Endothelial cell of umbilical vein (primary cell): Measurements from ENCODE around the gene CREBZF.
A peak's percentile ranks its signal among the peaks of the same experiment; 100 is the strongest.

Experiments used
- EZH2 ChIP-seq: IDR thresholded peaks from 2 replicates; pipeline ENCODE4 v1.6.1; 2012; ENCODE audit warnings: borderline replicate concordance, low read depth, mild to moderate bottlenecking, moderate library complexity, low read length, inconsistent platforms; ENCODE audit not compliant: severe bottlenecking
- MYC ChIP-seq: IDR thresholded peaks from one replicate; pipeline ENCODE4 v1.6.1; 2011; ENCODE audit warnings: mild to moderate bottlenecking, low read depth, low read length
- POLR2A ChIP-seq: IDR thresholded peaks from 2 replicates; pipeline ENCODE4 v1.6.1; 2012; ENCODE audit warnings: low read depth, mild to moderate bottlenecking, control low read depth, low read length
- TF ChIP-seq, protein P1 (sequence below), 2 donors: IDR thresholded peaks; 1 replicate in 1 of 2; 2 replicates in 1 of 2; pipeline ENCODE4 v1.5.1; 2011; ENCODE audit warnings: low read length in 2 of 2, mild to moderate bottlenecking in 2 of 2, moderate library complexity in 2 of 2, control low read depth in 1 of 2, inconsistent platforms in 1 of 2, low read depth in 1 of 2; ENCODE audit not compliant: insufficient read depth in 1 of 2; ENCODE audit errors: extremely low read depth in 1 of 2

DNA sequence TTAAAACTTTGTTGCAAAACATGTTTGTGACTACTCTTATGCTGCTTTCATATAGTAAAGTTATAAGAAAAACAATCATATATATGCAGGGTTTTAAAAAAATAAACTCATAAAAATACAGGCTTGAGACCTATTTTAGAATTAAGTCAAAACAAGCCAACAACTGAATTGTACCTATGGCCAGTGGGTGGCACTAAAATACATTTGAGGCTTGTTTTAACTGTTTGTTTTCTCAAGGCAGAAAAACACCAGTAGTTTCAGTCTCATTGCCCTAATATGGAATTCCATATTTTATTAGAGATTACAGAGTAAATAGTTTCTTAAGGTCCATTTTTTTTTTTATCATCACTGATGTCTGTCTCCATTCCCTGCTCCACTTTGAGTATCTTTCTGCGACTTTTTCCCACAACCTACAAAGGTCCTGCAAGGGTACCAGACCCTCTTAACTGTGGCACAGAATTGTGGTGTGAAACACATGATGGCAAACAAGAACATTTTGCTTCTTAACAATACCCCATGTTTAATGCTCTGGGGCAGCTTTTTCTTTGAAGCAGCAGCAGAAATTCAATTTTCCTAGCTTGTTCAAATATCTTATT is 29.6 kb upstream of the CREBZF start:
- no peak for TF ChIP-seq MYC
- no peak for TF ChIP-seq EZH2
- no peak for TF ChIP-seq POLR2A
- TF ChIP-seq, protein P1, sequence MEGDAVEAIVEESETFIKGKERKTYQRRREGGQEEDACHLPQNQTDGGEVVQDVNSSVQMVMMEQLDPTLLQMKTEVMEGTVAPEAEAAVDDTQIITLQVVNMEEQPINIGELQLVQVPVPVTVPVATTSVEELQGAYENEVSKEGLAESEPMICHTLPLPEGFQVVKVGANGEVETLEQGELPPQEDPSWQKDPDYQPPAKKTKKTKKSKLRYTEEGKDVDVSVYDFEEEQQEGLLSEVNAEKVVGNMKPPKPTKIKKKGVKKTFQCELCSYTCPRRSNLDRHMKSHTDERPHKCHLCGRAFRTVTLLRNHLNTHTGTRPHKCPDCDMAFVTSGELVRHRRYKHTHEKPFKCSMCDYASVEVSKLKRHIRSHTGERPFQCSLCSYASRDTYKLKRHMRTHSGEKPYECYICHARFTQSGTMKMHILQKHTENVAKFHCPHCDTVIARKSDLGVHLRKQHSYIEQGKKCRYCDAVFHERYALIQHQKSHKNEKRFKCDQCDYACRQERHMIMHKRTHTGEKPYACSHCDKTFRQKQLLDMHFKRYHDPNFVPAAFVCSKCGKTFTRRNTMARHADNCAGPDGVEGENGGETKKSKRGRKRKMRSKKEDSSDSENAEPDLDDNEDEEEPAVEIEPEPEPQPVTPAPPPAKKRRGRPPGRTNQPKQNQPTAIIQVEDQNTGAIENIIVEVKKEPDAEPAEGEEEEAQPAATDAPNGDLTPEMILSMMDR (IDR thresholded peaks at IDR 0.05; ENCODE audit: extremely low read depth in 1 of 2, insufficient read depth in 1 of 2, low read depth in 1 of 2, low read length in 2 of 2), result peak; percentile 29 to 43
